Fibroblast of the conjunctiva (primary cell): ENCODE data around the gene RIPK4.
"Not testable (repeated sequence)": the region's sequence is repeated elsewhere in the genome, so short reads cannot be mapped to it uniquely, and the experiment has no call there.

Experiments used
- DNase-seq: peaks from one replicate; pipeline ENCODE4 v3.0.0-alpha.2; 2010; ENCODE audit warnings: low read depth

The RIPK4 gene

GRCh38 chr21:41795726-41796125, 28.9 kb upstream of the RIPK4 start:
- DNase-seq: no peak

GRCh38 chr21:41794600-41794999, 27.7 kb upstream of the RIPK4 start:
- no peak for DNase-seq

DNA sequence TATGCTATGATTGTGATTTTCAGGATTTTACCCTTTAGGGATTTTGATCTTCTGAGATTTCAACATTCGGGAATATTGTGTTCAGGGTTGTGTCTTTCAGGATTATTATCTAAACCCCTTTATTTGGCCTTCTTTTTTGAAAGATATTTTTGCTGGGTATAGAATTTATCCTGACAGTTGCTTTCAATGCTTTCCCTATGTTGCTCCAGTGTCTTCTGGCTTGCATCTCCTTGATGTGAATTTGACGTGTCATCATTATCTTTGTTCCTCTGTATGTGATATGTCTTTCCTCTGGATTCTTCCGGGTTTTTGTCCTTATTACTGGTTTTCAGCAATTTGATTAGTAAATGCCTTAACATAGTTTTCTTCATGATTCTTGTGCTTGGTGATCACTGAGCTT, 25.9 kb upstream of the RIPK4 start:
- DNase-seq: no peak

DNA sequence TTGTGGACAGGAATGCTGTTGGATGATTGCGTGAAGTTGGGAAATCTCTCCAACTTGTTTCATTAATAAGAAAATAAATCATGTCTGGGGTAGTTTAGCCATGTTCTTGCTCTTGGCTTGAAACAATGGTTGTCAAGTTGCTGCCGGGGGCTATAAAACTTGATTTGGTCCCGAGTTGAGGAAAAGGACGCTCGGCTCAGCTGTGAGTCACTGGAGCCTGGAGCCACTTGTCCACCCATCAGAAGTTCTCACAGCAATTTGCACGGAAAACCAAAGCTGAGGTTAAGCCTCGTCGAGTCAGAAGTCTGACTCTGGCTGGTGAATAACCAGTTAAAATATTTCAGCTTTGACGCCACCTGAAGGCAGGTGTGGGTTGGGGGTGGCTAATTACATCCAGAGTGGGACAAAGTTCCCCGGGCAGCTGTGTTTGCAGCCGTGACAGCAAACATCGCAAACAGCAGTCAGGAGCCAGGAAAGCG, 19.7 kb upstream of the RIPK4 start:
- DNase-seq: no peak

GRCh38 chr21:41785262-41785661, 18.4 kb upstream of the RIPK4 start:
- DNase-seq: not testable (repeated sequence)

GRCh38 chr21:41784456-41785102, 17.7 kb upstream of the RIPK4 start:
- DNase-seq: no peak

GRCh38 chr21:41783476-41784180, 16.8 kb upstream of the RIPK4 start:
- no peak for DNase-seq

- DNase-seq: no peak
These were observed 14.2 kb upstream of the RIPK4 start for GRCh38 chr21:41781050-41781410.

DNA sequence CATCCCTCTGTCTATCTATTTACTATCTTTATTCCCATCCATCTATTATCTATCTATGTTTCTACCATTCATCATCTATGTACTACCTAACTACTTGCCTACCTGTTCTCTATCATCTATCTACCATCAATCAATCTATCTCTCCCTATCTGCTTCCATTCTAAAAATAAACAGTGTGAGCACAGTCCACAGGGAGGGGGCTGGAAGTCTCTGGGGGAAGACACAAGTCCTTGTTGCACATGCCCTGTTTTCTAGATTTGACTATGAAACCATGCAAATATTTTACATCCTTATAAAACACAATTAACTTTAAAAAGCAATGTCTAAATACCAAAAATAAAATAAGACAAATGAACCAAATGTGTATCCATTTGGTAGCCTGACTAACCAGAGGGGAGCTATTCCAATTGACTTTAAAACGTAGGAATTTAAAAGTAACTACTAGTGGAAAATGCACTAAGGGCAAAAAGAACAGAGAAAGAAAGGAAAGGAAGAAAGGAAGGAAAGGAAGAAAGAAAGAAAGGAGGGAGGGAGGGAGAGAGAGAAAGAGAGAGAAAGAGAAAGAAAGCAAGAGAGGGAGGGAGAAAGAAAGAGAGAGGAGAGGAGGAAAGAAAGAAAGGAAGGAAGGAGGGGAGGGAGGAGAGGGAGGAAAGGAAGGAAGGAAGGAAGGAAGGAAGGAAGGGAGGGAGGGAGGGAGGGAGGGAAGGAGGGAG, 13.6 kb upstream of the RIPK4 start:
- DNase-seq: no peak

- DNase-seq: no peak
These were observed 12.8 kb upstream of the RIPK4 start for GRCh38 chr21:41779659-41780058.

GRCh38 chr21:41778930-41779600, 12.2 kb upstream of the RIPK4 start:
- DNase-seq: no peak

DNA sequence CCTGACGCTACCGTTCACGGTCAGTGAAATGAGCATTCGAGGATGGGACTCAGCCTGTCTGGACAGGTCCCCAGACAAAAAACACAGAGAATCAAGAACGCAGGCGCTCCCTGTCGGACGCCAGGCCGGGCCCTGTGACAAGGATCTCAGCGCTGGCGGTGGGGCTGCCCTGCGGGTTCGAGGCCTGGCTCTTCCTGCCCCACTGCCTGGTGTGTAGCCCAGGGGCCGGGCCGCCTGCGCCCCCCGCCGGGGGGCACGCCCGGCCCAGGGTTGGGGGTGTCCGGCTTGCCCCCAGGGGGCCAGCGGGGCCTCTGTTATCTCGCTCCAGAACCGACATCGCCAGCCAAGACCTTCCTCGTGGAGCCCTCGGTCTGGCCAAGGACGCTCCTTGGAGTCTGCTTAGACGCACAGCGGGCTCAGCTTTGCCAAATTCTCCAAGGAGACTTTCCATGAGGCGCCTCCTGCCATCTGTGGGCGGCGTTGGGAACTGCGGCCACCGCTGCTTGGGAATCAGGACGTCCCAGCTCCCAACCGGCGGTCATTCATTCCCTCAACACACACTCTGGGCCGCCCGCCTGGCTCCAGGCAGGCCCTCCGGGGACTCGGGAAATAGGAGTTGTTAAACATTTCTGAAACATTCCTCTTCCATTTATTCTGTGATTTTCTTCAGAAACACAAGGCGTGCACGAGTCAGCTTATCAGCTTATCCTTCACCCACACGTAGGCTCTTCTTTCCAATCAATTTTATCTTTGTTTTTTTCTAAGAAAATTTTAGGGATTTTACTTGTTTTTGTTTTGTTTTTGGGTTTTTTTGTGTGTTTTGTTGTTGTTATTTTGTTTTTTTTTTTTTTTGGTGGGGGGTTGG, 11.3 kb upstream of the RIPK4 start:
- DNase-seq: peak; percentile 74

DNA sequence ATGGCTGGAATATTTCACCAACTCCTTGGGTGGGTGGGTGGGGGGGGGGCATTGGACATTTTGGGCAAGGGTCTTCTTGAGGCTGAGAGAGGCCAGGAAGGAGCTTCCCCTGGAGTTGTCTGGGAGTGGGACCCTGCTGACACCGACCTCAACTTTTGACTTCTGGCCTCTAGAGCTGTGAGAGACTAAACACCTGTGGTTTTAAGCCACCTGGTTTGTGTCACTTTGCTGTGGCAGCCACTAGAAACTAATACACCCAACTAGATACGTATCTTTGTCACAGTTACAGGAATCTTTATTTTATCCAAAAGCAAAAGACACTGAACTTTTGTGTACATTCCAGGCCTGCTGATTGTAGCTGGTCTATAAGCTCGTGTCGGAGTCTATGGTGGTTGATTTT, 9.9 kb upstream of the RIPK4 start:
- DNase-seq: no peak

DNA sequence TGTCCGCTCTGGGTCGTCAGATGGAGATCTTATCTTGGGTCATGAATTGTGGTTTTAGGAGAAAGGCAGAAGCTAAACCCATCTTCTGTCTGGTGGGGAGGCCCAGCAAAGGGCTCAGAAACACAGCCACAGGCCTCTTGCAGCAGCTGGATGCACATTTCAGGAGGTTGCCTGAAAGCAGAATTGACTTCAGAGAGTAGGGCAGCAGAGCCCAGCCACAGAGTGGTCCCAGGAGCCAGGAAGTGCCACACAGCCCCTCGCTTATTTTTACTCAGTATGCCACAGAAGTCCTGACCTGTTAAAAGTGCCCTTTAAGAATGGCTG, 8.3 kb upstream of the RIPK4 start:
- DNase-seq: no peak

DNA sequence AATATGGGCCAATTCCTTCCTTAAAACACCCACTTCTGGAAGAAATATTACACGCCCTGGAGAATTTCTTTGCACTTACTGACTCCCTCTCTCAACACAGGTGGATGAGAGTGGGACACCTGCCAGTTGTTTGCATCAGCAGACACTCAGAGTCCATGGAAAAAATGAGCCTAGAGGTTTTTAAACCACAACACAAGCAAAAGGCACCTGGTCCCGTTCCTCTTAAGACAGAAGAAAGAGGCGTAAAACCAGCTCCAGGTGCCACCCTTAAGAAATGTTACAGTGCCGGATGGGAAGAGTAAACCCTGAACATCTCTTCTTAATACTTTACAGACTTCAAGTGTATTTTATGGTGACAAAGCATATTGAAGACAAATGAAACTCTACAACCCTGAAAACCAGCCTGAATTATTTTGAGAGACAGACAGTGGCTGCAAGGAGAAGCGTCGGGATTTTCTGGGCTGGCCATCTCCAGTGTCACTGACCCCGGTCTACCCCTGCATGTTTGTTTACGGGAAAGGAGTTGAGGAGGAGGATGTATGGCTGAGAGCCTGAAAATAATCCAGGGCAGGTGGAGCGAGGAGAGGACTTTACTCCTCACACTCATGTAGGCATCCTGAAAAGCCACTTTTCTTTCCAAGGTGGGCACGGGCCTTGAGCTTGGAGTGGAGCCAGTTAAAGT, 7.8 kb upstream of the RIPK4 start:
- DNase-seq: no peak

- no peak for DNase-seq
These were observed 5.7 kb upstream of the RIPK4 start for GRCh38 chr21:41772351-41773080.

DNA sequence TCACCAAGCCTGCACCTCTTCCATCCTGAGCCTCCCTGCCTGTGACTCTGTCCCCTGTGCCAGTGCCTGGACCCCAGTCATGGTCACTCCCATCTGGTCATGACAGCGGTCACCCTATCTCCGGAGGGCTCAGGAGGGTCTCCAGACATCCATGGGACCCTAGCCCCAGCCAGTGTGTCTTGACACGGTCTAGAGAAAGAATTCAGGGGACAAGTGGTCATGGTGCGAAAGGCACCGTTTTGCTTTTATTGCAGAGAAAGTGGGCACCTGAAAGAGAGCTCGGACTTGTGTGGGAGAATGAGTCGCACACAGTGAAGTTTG, 4.7 kb upstream of the RIPK4 start:
- no peak for DNase-seq

GRCh38 chr21:41770901-41771624, 4.2 kb upstream of the RIPK4 start:
- no peak for DNase-seq

- DNase-seq: no peak
These were observed 3.1 kb upstream of the RIPK4 start for GRCh38 chr21:41769933-41770332.

GRCh38 chr21:41769521-41769920, 2.7 kb upstream of the RIPK4 start:
- no peak for DNase-seq
